Measurements from ENCODE around the gene C1GALT1C1. TPM values are rescaled to one million over a fixed set of nuclear protein-coding genes. Genes with fewer than 3 reads are reported as not detected.

C1GALT1C1 gene
- total and polyA plus RNA-seq, 2 experiments from 2014 or later, result 16.3 to 18.8 TPM

GRCh38 chrX:120614816-120615215 is 15.0 kb downstream of the C1GALT1C1 start (continued):
- TF ChIP-seq ZNF462 (CRISPR knock-in tag; IDR thresholded peaks at IDR 0.05) (no peak), EZH2 (IDR thresholded peaks at IDR 0.05; ENCODE audit: low read depth, unreplicated experiment) (no peak), ETS1 (IDR thresholded peaks at IDR 0.05) (no peak), JUNB (IDR thresholded peaks at IDR 0.05; ENCODE audit: unreplicated experiment) (no peak), ZNF331 (CRISPR knock-in tag; IDR thresholded peaks at IDR 0.05; ENCODE audit: low read depth) (no peak), NANOG (IDR thresholded peaks at IDR 0.05; ENCODE audit: borderline replicate concordance) (no peak), ZNF114 (CRISPR knock-in tag; IDR thresholded peaks at IDR 0.05) (no peak)

GRCh38 chrX:120612086-120612485 is 17.8 kb downstream of the C1GALT1C1 start:
- no peak overlapping the region for H3K27ac ChIP-seq (ENCODE audit: low read depth)
- H2AFZ ChIP-seq, result no peak overlapping the region
- no peak overlapping the region for H3K4me3 ChIP-seq
- peaks cover 3% of the 10 kb centered on the region; the same call in 1 of the 3 replicates for H3K36me3 Mint-ChIP-seq (ENCODE audit: low read depth)
- H3K27me3 Mint-ChIP-seq (ENCODE audit: insufficient read depth, low read depth, poor library complexity), result no peaks in the 10 kb centered on the region
- no peaks in the 10 kb centered on the region for H3K27me3 ChIP-seq (ENCODE audit: insufficient read depth)
- no peak for ATAC-seq
- H3K4me3 Mint-ChIP-seq, result no peak overlapping the region
- no peaks in the 10 kb centered on the region for H4K20me1 ChIP-seq (replicated peaks; ENCODE audit: insufficient read depth)
- no peaks in the 10 kb centered on the region for H3K36me3 ChIP-seq (ENCODE audit: insufficient read depth)
- no peaks in the 10 kb centered on the region for H3K9me2 ChIP-seq (ENCODE audit: insufficient read depth)
- no peaks in the 10 kb centered on the region for H3K4me1 Mint-ChIP-seq
- no peaks in the 10 kb centered on the region for H3K79me2 ChIP-seq (replicated peaks; ENCODE audit: insufficient read depth)
- no peaks in the 10 kb centered on the region for H3K9me3 Mint-ChIP-seq
- no peak for DNase-seq (ENCODE audit: low spot score)
- no peaks in the 10 kb centered on the region for H3F3A ChIP-seq (replicated peaks; ENCODE audit: low read depth)
- H3K4me1 ChIP-seq (ENCODE audit: insufficient read depth), result no peaks in the 10 kb centered on the region
- no peak overlapping the region for H3K4me2 ChIP-seq
- H3K27ac Mint-ChIP-seq, result no peak overlapping the region
- no peak for TF ChIP-seq EZH2phosphoT487 (IDR thresholded peaks at IDR 0.05; ENCODE audit: unreplicated experiment)
- TF ChIP-seq JUNB (IDR thresholded peaks at IDR 0.05; ENCODE audit: unreplicated experiment), result no peak
- no peak for TF ChIP-seq ZNF462 (CRISPR knock-in tag; IDR thresholded peaks at IDR 0.05)
- no peak for TF ChIP-seq STAT1 (IDR thresholded peaks at IDR 0.05; ENCODE audit: unreplicated experiment)
- no peak for TF ChIP-seq ZNF114 (CRISPR knock-in tag; IDR thresholded peaks at IDR 0.05)
- TF ChIP-seq POLR2AphosphoS5 (IDR thresholded peaks at IDR 0.05; ENCODE audit: low read depth), result no peak

Measured in GM23338 (cell line).